Activated T-helper 9 cell treated with anti-CD3 and anti-CD28 coated beads, Interleukin-2, amount 50 U/mL, for 16 hours (primary cell): ENCODE data around the gene LRTM1.

Source experiments
- DNase-seq: peaks from one replicate; pipeline ENCODE4 v3.0.0-alpha.2; 2020; ENCODE audit warnings: low read depth

Gene LRTM1

DNA sequence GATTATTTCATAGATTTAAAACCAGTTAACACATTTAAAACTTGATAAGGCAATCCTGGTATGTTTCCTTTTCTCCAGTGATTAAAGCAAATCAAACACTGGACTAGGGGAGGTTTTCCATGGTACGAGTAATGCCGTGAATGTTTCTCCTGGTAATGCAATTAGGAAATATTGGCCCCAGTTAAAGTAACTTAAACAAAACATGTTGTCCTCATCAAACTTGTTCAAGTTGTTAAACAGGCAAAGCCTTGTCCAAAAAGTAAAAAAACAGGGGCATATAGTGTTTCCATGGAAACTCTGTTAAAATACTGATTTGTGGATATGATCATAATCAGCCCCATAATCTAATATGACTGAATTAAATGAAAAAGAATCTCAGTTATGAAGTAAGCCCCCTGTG is 13.1 kb upstream of the LRTM1 start:
- no peak for DNase-seq

DNA sequence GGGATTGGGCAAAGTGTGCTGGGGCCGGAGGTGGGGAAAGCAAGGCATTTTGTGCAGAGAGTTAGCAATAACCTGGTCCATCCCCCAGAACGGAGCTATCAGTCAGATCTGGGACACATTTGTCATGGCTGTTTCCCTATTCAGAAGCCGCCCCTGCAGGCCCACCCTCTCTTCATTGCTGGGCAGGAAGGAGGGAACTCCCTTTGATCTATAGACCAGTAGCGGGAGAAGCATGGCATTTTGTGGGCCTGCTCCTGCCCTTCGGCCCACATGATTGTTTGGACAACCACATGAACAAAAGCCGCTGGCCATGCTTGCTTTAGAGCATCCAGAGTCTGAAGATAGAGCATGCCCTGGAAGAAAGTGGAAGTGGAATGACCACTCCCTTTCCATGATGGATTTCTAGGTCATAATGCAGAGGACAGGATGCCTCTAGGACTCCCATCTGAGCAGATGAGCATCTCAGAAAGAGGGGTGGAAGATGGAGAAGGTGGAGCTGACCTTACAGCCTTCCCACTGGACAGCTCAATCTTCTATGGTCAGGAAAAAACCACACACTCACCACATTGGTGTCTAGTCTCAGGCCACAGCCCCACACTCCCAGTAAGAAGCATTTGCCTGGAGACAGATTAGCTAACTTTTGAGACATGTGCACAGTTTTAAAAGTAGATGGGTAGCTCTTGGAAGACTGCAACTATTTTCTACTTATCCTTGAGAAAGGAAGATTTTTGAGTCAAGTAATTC is 11.9 kb upstream of the LRTM1 start:
- DNase-seq = no peak

DNA sequence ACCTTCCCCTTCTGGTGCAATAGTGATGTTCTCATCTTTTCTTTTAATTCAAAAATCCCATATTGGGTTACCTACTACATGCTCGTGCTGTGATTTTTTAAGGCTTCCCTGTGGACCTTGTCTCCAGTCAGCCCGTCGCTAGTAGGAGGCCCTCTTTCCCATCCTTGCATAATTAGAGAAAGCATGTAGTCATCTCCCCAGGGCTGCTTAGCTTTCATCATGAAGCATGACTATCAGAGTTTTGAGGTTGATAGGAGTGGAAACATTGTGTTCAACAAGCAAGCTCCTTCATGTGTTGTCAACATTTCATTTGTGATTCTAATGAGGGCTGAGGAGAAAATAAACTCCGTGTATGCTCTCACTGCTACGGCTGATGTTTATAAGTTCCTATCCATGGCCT is 8.7 kb upstream of the LRTM1 start:
- DNase-seq = no peak

GRCh38 chr3:54935869-54936268 is 8.0 kb upstream of the LRTM1 start:
- no peak for DNase-seq

- DNase-seq = no peak
Observed at GRCh38 chr3:54932606-54933005, 4.7 kb upstream of the LRTM1 start.

DNA sequence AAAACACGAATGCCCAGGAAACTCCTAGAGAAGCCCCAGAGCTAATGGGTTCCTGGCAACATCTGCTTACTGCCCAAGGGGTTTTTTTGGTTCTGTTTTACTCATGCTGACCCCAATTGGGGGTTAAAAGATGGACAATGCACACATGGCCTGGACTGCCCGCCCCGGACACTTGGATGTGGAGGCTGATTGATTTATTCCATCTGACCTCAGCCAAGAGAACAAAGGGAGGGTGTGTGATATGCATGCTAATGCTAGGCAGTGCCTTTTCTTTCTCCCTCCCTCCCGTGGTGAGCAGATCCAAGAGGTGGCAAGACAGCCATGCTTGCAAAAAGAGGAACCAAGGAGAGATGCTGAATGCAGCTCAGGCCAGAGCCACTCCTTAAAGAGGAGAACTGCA is 3.3 kb upstream of the LRTM1 start:
- no peak for DNase-seq

DNA sequence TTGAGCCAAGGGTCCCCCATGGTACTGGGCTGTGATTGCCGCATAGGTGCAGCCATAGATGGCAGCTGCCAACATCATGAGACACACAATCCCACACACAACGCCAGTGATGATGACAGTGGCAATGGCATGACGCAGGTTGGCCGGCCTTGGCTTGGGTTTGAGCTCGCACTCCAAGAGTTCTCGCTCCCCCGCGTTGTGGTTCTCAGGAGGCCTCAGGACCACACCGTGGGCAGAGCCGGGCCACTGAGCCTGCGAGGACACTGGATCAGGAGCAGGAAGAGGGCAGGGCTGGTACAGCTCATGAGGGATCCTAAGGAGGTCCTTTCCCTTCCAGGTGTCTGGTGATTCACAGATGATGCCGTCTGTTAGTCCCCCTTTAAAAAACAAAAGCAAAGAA is 9.3 kb downstream of the LRTM1 start:
- no peak for DNase-seq

GRCh38 chr3:54917862-54918261 is 10.0 kb downstream of the LRTM1 start:
- DNase-seq = no peak

GRCh38 chr3:54917174-54917573 is 10.7 kb downstream of the LRTM1 start:
- no peak for DNase-seq

GRCh38 chr3:54916732-54917131 is 11.1 kb downstream of the LRTM1 start:
- DNase-seq = no peak

DNA sequence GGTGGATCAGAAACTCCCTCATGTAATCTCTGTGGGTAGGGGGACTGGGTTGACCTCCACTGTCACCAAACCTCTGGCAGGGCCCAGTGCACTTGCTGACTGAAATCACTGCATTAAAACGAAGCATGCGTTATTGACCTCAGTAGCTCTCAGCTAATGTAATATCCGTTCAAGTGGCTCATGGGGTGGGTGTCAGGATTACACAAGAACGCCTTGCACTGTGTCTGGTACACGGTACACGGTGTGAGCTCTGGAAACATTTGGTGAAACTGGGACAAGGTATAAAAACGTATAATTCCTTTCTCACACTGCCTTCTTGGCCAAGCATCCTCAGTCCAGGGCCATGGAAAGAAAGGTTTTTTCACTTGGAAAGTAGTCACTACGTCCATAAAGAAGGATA is 11.9 kb downstream of the LRTM1 start:
- DNase-seq = no peak

DNA sequence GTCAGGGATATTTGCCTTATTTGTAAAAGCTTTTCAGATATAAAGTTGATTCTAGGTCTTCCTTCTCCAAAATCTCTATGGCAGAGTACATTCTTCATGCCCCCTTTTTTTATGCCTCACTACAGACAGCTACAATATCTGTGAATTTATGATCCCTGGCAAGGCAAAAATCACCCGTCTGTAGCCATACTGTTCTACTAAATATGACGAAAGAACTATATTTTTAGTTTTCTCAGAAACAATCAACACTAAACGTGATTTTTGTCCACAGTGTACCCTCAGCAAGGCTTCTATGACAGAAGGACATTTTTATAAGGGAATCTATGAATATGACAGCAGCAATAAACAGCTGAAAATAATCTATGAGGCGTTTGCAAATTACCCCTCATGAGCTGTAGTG is 12.7 kb downstream of the LRTM1 start:
- no peak for DNase-seq

DNA sequence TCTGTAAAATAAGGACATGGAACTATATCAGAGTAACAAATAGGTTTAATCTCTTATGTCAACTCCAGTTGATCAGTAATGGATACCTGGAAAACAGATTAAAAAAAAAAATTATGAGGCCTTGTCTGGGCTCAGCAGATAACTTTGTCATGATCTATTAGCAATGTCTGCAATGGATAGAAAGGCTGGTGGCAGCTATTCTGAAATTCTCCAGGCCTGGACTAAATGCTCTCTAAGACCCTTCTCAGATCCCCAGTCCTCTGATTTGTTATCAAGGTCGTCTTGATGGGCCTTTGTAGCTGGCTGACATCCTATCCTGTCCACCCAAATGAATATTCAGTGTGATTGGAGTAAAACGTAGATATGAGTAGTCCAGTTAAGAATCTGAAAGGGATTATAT is 13.7 kb downstream of the LRTM1 start:
- no peak for DNase-seq

DNA sequence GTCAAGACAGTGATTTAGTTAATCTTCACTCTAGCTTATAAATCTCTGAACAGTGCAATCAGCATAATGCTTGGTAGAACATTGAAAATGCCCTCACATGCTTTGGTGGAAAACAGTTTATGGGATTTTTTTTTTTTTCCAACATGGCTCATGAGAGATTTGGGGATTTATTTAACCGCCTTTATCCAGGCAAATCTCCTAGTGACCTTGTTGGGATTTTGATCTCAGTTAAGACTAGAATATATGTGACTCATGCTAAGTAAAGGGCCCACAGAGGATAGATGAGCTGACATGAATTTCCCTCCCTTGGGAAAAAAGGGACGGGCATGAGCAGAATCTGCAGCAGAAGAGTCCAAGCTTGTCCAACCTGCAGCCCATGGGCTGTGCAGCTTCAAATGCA is 18.7 kb downstream of the LRTM1 start:
- no peak for DNase-seq

GRCh38 chr3:54906763-54907162 is 21.1 kb downstream of the LRTM1 start:
- no peak for DNase-seq

- no peak for DNase-seq
Observed at GRCh38 chr3:54905920-54906319, 21.9 kb downstream of the LRTM1 start.

DNA sequence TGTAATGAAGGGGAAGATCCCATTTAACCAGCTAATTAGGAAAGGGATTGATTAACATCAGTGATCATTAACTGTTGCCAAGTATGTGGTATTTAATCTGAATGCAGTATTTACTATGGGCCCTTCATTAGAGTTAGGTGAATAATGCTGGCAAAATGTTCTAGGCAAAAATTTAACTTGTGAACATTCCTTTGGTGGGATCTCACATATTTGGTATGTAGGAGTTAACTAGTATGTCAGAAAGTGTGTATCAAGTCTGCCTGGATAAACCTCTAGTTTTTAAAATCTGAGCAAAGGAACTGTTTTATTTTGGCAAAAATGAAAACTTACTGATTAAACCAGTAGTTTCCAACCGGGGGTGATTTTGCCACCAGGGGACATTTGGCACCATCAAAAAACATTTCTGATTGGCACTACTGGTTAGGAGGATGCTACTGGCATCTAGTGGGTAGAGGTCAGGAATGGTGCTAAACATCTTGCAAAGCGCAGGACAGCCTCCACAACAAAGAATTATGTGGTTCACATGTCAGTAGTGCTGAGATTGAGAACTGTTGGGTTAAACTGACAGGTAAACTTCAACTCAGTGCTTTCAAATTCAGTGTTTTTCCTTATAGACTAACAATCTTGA is 22.5 kb downstream of the LRTM1 start:
- DNase-seq = no peak

DNA sequence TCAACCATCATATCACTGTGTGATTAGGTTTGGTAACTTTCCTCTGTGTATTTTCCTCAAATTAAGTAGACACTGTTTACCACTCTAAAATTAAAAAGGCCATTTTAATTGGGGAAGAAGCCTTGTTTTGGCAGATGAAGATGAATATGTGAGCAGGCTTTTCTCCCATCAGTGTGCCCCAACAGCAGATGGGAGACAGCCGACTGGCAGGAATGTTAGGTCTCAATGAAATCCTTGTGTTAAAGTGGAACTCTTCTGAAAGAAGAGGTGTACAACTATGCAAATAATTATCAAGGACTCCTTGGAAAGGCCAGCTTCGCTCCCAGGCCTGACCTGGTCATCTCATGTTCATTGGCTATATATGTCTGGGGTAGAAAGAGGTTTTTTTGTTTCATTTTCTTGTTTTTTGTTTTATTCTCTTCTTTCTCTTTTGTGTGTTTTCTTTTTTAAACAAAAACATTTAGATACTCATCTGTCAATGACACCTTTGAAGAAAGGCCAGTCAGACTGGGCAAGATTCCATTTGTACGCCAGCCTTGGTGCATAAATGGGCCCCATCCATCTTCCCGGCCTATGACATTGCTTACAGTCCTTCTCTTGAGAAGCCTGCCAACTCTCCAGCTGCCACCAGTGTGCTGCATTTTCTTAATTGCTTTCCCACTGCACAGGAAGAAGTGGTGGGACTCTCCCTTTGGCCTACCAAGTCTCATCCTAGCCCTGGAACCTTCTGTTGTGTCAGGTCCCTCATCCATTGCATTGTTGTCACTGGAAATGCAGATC is 25.8 kb downstream of the LRTM1 start:
- no peak for DNase-seq

DNA sequence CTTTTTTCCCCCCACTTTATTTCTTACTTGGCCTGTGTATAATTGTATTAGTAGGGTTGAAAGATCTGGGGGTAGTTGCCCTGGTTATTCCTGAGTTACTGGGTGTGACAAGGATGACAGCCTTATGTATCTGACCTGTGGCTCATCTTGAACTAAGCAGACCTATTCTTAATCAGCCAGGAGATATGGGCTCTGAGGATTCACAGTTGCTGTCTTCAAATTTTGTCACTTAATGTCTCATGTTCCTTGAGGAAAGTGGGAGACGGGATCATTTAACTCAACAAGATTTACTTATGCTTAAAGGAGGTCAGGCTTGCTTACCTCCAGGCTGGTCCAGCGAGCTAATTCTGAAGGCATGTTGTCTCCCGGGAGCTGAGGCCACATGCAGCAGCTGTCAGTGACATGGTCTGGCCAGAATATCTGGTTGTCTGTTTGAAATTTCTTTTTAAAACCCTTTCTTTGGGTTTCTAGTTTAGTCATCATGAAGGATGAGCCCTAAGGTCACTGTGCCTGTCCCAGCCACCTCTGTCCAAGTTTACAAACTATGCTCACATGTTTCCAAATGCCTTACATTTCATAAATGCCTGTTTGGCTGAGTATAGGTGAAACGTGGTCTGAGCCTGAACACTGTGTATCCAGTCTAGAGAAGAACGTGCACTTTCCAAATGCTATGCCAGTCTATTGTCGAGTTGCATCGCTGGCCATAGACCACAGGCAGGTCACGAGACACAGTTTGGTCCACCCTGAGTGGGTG is 26.8 kb downstream of the LRTM1 start:
- DNase-seq = no peak

DNA sequence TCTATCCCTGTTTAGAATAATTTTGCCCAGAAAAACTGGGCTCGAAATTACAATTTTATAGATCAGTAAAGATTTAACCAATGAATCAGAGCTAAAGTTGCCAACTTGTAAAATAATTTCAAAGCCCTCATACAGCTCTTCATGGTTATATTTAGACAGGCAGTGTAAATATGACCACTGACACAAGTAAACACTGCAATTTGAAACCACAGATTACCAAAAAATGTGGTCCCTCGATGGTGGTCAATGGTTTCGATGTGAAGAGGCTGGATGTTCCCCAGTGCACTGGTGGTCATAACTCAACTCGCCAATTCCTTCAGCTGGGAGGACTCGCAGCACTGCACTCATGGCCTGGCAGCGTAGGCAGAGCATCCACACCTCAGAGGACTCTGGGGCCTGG is 28.6 kb downstream of the LRTM1 start:
- no peak for DNase-seq

DNA sequence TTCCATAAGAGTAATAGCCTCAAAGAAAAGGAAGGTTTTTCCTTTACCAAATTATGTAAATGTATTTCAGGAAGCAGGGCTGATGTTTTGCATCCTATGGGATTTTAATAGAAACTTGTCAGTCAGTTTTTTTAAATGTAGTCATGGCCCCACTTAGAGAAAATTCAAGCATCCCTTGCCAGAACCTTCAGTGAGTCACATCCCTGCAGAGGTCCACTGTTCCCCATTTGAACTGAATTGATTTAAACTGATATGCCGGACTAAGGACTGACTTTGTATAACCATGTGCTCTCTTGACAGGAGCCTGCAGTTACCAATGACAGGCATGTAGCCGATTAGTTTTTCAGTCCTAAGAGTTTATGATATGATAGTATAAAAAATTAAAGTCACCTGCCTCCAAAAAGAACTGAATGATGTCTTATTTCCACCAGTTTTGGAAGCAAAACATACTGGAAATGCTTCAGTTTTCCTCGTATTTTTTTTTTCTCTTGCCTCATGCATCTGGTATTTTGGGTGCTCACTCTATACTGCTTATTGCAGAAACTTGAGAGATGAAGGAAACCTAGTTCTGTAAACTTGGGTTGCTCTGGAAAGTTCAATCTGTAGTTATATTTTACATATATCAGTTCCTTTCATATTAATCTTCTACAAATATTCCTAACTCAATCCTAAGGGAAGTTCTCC is 30.7 kb downstream of the LRTM1 start:
- DNase-seq = no peak

GRCh38 chr3:54895613-54896012 is 32.2 kb downstream of the LRTM1 start:
- DNase-seq = no peak
